ENCODE data around the gene SYNE1.
"Not testable (repeated sequence)": the region's sequence is repeated elsewhere in the genome, so short reads cannot be mapped to it uniquely, and the experiment has no call there.

Gene SYNE1

DNA sequence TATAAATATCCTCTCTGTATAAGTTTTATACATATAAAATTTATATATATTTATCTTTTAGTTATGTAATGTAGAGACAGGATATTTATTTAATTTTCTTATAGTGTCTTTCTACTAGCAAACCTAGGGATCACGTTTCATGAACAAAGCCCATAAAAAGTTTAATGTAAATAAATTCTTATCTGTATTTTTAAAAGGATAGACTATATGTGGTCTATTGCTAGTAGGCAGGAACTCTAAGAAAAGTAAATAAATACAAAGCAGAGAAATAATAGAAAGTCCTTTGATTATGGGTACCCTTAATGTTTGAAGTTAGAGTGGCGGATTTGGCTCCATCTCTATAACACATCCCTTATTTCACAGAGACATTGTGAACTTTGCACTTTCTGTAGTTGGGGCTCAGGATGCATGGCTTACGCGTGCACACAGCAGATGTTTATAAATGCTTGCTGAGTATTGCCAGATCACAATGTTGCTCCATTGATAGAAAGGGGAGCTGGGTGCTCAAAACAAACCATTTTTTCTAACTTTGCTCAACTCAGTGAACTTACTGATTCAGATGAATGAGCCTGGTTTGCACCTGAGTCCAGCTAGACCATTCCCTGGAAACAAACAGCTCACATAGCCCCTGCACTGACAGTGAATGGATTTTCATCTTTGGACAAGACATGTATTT is 179.1 kb downstream of the SYNE1 start:
- H3K4me3 ChIP-seq (ENCODE audit: low read length) = no peak overlapping the region
- DNase-seq (ENCODE audit: low read depth, low spot score) = no peak

DNA sequence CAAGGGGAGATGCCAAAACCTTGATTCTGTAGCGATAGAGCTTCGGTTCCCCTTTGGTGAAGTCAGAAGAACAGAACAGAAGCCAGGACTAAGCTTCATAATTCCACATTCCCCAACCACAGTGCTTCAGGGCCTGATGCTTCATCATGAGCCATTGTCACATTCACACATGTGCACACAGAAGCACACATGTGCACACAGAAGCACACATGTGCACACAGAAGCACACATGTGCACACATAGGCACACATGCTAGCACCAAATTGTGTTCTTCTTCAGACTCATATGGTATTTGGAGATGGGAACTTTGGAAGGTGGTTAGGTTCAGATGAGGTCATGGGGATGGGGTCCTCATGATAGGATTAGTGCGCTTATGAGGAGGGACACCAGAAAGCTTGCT is 183.2 kb downstream of the SYNE1 start:
- no peak for DNase-seq (ENCODE audit: low read depth, low spot score)
- H3K4me3 ChIP-seq (ENCODE audit: low read length) = no peak overlapping the region

DNA sequence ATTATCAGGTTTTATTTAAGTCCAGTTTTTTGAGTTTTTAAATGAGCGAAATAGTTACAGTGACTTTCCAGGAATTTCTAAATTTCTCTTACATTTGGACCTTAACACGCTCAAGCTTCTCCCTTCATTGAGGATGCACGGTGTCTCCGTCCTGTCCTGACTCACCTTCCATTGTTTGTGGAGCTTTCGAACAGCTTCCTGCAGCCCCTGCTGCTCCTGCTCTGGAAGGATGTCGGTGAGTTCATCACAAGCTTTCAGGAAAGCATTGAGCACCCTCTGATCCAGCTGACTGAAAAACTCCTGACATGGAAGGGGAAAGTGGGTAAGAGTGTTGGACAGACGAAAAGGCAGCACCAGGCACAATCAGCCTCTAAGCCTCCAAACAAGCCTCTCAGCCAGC is 183.7 kb downstream of the SYNE1 start:
- no peak overlapping the region for H3K4me3 ChIP-seq (ENCODE audit: low read length)

DNA sequence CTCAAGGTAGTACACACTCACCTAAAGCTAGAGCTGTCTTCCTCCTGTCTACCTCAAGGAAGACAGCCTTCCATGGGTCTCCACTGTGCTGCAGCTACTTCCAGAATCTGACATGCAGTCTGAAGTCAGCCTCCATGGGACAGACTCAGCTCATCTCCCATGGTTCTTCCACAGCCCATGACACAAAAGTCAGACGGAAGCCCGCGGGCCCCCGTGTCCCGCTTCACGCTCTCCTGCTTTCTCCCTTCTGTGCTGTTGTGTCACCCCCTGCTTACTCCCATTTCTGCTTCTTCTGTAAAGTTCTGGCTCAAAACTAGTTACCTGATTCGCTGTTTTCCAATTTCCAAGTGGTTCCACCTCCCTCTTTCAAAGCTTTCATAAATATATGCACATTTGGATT is 184.5 kb downstream of the SYNE1 start:
- DNase-seq (ENCODE audit: low read depth, low spot score) = no peak
- H3K4me3 ChIP-seq (ENCODE audit: low read length) = no peak overlapping the region

More for the DNA sequence above, 183.7 kb downstream of the SYNE1 start:
- no peak for DNase-seq (ENCODE audit: low read depth, low spot score)

DNA sequence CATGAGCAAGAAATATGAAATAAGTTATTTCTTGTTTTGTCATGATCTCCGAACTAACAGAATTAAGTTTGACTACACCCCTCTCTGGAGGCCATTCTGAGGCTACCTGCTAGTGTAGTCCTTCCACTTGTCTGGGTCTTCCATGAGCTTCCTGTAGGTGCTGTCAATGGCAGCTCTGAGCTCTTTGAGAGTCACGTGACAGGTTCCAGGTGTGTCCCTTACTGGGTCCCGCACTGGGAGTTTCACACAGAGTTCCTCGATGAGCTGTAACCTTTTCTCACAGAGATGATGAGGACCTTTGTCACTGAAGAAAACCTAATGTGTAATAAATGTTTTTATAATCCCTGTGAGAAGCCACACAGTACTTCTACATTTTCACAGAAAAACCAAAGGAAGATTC is 186.6 kb downstream of the SYNE1 start:
- H3K4me3 ChIP-seq (ENCODE audit: low read length) = no peak overlapping the region
- no peak for DNase-seq (ENCODE audit: low read depth, low spot score)

DNA sequence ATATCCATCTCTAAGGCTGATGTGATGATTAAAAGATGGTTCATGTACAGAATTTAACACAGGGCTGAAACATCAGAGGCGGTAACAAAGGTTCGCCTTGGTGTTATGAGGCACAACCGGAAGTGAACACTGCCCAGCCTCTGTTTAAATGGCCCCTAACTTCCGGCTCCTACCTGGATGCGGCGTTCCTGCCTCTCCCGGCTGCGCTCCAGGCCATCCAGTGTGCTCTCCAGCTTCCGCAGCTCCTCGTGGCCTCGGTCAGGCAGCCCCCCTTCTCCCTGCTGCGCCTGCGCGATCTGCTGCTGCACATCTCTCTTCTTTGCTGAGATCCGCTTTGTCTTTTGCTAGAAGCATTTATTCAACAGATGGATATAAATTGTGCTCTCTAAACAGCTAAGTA is 195.3 kb downstream of the SYNE1 start:
- DNase-seq (ENCODE audit: low read depth, low spot score) = no peak

DNA sequence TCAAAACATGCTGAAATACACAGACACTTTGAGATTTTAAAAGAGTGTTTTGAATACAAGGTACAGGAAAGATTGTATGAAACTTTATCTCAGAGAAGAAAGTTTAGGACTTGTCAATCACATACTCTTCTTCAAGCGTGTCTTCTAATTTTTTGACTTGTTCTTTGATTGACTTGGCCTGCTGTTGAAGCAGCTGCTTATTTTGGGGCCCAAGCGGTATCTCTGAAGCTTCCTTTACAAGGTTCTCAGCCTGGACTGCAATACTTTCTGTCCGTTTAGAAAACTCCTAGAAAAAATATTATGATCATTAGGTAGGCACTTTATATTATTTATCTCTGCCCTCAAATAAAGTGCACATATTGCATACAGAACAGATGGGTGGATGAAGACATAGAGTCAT is 201.3 kb downstream of the SYNE1 start:
- DNase-seq (ENCODE audit: low read depth, low spot score) = no peak
- H3K4me3 ChIP-seq (ENCODE audit: low read length) = no peak overlapping the region

More for the DNA sequence above, 195.3 kb downstream of the SYNE1 start:
- no peak overlapping the region for H3K4me3 ChIP-seq (ENCODE audit: low read length)

DNA sequence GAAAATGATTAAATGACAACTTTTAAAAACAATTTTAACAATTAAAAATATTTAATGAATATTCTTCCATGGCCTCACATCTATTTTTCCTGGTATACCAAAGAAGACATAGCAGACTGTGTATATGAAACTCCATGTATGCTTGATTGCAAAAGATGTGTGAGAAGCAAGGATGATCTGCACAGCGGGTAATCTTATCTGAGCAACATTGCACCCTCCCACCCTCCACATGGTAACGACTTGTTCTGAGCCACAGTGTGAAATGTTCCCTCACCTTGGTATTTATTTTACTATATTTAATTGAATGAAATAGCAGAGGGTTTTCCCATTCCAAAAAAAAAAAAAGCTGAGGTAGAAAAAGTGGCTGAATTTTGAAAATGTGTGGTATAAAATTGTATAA is 204.4 kb downstream of the SYNE1 start:
- H3K4me3 ChIP-seq (ENCODE audit: low read length) = no peak overlapping the region
- no peak for DNase-seq (ENCODE audit: low read depth, low spot score)

DNA sequence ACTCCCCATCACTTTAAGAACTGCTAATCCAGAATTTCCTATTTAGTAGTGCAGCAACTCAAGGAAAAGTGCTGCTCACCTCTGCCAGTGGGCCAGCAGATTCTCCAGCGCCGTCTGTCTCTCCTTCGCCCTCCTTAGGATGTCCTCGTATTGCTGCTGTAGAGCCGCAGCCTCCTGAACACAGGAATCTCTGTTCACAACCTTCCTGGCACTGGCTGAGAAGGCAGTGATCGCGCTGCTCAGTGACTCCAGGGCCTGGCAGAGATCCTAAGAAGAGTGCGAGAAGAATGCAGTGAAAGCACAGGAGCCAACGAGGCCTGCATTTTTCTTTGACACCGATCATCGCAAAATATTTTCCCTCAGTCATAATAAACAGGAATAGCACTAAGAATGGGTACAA is 209.0 kb downstream of the SYNE1 start:
- DNase-seq (ENCODE audit: low read depth, low spot score) = no peak
- H3K4me3 ChIP-seq (ENCODE audit: low read length) = no peak overlapping the region

DNA sequence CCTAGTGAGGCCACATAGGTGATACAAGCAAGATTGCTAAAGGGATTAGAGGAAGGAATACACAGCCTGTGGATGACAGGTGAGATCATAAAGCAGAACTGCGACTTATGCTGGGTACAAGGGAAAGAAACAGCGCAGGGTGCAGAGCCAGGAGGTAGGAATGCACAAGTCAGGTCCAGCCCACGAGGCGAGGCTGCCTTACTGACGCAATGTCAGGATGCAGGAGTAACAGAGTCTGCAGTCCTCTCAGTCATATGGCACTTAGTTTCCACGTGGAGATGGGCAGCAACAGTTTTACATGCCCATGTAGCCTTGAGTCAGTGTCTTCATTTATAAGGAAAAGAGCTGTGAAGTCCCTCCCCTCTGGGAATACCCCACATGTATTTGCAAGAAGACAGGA is 210.9 kb downstream of the SYNE1 start:
- DNase-seq (ENCODE audit: low read depth, low spot score) = no peak
- no peak overlapping the region for H3K4me3 ChIP-seq (ENCODE audit: low read length)

DNA sequence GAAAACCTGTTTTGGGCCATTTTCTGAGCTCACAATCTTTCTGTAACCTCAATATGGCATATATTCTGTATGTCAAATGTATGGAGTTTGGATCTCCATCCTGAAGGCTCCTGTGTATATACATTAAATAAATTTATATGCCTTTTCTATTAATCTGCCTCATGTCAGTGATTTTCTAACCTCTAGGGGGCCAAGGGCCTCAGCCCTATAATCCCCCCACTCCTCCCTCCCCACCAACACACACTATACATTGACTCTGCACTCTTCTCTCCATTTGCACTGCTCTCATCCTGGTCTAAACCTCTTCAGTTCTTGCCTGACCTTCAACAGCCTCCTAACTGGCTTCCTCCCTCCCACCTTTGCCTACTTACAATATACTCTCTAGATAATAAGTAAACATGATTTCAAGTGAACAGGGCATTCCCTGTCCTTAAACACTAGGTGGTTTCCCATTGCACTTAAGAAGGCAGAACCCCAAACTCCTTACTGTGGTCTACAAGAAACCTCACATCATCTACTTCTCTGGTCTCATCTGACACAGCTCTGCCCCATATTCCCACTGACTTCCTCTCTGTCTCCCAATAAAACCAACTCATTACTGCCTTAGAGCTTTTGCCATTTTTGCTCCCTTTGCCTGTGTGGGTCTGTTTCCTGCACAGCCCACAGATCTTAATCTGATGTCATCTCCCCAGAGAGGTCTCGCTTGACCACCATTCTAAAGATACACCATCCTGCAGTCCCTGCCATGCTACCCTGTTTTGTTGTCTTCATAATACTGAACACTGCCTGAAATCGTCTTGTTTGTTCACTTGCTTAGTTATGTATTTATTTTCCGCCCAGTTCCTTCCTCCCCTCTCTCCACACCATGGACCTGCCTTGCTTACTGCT is 213.7 kb downstream of the SYNE1 start:
- H3K4me3 ChIP-seq (ENCODE audit: low read length) = no peak overlapping the region
- no peak for DNase-seq (ENCODE audit: low read depth, low spot score)

DNA sequence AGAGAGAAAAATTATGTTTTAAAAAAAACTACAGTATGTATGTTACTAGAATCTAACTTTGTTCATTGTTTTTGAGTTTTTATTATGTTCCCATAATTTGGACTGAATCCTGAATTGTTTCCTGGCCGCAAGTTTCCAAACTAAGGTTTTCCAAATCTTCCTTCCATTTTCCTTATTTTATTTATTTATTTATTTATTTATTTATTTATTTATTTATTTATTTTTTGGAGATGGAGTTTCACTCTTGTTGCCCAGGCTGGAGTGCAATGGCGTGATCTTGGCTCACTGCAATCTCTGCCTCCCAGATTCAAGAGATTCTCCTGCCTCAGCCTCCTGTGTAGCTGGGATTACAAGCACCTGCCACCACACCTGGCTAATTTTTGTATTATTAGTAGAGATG is 215.7 kb downstream of the SYNE1 start:
- not testable (repeated sequence) for H3K4me3 ChIP-seq (ENCODE audit: low read length)

DNA sequence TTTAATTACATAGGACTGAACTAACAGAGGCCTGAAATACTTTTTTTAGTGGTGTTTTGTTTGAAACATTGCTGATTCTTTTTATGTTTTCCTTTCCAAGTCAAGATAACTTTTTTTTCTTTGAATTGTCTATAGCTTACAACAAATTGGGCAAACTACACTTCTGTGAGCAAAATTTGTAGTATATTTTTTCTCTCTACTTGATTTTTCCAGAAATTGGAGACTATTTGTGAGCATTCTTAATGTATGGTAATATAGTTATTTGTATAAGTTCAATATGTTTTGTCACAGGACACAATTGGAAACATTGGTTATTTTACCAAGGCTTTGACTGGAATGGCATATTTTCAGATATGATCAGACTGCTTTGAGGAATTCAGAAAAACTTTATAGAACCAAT is 216.5 kb downstream of the SYNE1 start:
- H3K4me3 ChIP-seq (ENCODE audit: low read length) = no peak overlapping the region
- DNase-seq (ENCODE audit: low read depth, low spot score) = no peak

More for the DNA sequence above, 215.7 kb downstream of the SYNE1 start:
- not testable (repeated sequence) for DNase-seq (ENCODE audit: low read depth, low spot score)

DNA sequence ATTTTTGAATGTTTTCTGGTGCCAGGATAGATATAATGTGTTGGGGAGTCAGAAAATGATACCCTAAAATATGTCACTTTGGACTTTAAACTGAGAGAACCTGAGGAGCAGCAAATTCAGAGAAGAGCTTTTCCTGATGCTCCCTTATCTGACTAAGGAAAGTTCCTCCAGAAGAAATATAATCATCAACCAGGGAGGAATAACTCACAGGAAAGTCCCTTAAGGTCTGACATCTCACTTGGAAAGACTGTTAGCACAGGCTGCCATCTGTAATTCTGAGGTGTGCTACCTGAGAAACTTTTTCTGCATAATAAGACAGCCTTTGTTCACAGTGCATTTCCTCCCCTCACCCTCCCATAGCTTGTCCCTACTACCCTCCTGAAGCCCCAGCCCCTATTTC is 218.6 kb downstream of the SYNE1 start:
- DNase-seq (ENCODE audit: low read depth, low spot score) = no peak
- no peak overlapping the region for H3K4me3 ChIP-seq (ENCODE audit: low read length)

DNA sequence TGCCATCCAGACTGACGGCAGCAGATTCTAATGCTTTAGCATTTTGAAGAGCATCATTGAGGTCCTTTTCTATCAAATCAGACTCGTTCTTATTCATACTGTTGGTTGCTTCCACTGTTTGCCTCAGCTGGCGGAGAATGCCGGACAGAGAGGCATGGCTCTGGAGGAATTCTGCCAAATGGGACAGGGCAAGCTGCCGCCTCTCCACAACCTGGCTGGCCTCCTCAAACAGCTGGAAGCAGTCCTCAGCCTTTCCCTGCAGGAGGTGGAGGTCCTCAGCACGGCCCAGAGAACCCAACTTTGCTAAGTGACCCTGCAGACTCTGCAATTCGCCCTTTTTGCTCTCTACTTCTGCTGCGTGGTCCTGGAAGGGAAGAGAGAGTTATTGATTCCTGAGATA is 220.5 kb downstream of the SYNE1 start:
- no peak overlapping the region for H3K4me3 ChIP-seq (ENCODE audit: low read length)

DNA sequence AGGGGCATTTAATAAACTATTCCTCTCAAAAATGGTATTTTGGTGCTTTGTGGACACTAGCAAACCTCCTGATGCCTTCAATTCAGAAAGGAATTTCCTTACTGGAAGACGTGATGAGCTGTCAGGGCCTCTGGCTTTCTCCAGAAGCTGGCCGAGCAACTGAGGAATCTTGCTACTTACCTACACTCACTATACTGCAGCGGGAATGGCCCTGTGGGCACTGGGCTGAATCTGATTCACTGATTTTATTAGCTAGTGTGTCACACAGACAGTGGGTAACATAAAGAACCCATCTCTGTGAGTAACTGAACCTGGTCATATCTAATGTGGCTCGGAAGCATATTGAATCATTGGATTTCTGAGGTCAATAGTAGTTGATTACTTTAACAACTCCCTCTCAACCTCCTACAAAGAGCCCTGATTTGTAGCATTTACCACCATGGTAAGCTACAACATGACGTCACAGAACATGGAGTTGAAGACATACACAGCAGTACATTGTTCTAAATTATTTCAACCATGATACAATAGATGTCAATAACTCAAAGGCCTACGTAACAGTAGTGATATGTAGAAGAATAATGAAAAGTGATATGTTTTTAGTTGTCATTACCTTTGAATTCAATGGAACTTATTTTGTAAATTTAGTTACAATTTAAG is 232.1 kb downstream of the SYNE1 start:
- no peak overlapping the region for H3K4me3 ChIP-seq (ENCODE audit: low read length)
- DNase-seq (ENCODE audit: low read depth, low spot score) = no peak

More for the DNA sequence above, 220.5 kb downstream of the SYNE1 start:
- DNase-seq (ENCODE audit: low read depth, low spot score) = no peak

DNA sequence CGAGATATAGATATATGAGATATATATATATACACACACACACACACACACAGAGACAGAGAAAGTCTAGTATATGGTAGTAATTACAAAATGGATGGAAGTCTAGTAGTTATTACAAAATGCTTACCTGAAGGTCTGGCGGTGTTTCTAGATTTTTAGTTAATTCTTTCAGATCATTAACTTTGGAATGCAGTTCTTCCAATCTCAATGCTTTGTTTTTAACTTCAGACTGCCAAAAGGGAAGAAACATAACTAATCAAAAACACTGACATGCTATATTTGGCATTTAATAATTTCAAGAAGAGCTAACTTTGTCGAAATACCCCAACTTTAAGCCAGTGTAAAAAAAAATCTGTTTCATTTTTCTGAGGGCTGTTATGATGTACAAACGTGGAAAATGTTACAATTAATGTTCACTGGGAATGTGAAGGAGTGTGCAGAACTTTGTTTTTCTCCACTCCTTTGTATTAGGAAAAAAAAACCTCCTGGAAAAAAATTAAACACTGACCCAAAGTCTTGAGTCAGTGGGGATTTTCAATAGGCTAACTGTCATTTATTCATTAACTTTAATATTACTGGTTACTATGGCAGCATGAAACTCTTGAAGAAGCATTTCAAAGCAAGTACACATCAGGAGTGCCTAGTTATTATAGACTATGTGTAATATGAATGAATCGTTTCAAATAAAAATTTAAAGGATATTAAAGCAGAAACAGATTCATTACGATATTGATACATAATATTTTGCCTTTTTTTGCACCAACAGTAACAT is 232.9 kb downstream of the SYNE1 start:
- H3K4me3 ChIP-seq (ENCODE audit: low read length) = no peak overlapping the region
- DNase-seq (ENCODE audit: low read depth, low spot score) = no peak

DNA sequence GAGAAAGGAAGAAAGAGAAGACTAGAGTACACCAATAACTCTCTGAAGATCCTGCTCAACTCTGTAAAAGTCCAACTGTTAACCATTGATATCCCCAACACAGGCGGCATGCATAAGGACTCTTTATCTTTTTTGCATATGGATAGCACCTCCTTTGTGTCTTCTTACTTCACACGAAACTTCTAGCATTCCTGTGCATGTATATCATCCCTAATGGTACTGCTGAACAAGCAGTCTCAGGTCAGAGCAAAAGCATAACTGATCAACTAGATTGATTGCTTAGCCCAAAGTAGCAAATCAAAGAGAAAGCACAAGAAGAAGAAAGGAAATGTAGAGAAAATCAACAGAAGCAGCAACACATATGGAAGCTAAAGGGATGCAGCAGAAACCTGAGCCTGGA is 234.4 kb downstream of the SYNE1 start:
- DNase-seq (ENCODE audit: low read depth, low spot score) = no peak
- no peak overlapping the region for H3K4me3 ChIP-seq (ENCODE audit: low read length)

DNA sequence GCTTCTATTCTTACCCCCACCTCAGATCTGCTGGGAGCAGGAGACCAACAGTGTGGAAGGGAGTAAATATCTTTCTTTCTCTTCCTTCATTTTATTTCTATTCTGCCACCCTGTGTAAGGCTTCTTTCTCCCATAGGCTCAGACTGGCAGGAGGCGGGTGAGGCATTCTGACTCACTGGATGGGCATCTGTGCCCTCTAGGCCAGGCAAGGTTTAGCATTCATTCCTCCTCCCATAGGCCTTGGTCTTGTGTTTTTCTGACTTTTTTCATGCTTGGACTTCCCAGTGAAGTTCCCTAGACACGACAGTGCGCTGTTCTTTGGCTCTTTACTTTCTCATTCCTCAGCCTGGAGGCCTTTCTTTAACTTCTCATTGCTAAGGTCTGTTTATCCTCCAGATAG is 235.2 kb downstream of the SYNE1 start:
- no peak for DNase-seq (ENCODE audit: low read depth, low spot score)
- no peak overlapping the region for H3K4me3 ChIP-seq (ENCODE audit: low read length)

Measured in Jurkat, Clone E6-1 (cell line).